Measurements from ENCODE around the gene ZNF628. TPM values are rescaled to one million over a fixed set of nuclear protein-coding genes. Genes with fewer than 3 reads are reported as not detected.
A peak's percentile ranks its signal among the peaks of the same experiment; 100 is the strongest.

Gene ZNF628
- total and polyA plus RNA-seq, 2 of the 4 experiments (the other 2 are of a cell fraction), result 0.18 to 1.9 TPM

DNA sequence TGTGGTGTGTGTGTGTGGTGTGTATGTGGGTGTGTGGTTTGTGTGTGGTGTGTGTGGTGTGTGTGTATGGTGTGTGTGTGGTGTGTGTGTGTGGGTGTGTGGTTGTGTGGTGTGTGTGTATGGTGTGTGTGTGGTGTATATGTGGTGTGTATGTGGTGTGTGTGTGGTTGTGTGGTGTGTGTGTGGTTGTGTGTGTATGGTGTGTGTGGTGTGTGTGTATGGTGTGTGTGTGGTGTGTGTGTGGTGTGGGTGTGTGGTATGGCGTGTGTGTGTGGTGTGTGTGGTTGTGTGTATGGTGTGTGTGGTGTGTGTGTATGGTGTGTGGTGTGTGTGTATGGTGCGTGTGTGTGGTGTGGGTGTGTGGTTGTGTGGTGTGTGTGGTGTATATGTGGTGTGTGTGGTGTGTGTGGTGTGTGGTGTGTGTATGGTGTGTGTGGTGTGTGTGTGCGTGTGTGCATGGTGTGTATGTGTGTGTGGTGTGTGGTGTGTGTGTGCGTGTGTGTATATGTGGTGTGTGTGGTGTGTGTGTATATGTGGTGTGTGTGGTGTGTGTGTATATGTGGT, 42.0 kb upstream of the ZNF628 start:
- TF ChIP-seq CHD1 (IDR thresholded peaks at IDR 0.05; ENCODE audit: low read depth, low read length), result no peak
- no peak for TF ChIP-seq NFE2L2 (IDR thresholded peaks at IDR 0.05; ENCODE audit: low read depth, low read length)
- no peak for TF ChIP-seq MXI1 (IDR thresholded peaks at IDR 0.05; ENCODE audit: borderline replicate concordance, low read depth, low read length)
- TF ChIP-seq MAZ (IDR thresholded peaks at IDR 0.05; ENCODE audit: borderline replicate concordance, low read depth, low read length), result no peak
- TF ChIP-seq FOS (IDR thresholded peaks at IDR 0.05; ENCODE audit: low read depth, low read length), result no peak
- TF ChIP-seq SMC3 (IDR thresholded peaks at IDR 0.05; ENCODE audit: low read depth, low read length), result no peak
- TF ChIP-seq, protein P1, sequence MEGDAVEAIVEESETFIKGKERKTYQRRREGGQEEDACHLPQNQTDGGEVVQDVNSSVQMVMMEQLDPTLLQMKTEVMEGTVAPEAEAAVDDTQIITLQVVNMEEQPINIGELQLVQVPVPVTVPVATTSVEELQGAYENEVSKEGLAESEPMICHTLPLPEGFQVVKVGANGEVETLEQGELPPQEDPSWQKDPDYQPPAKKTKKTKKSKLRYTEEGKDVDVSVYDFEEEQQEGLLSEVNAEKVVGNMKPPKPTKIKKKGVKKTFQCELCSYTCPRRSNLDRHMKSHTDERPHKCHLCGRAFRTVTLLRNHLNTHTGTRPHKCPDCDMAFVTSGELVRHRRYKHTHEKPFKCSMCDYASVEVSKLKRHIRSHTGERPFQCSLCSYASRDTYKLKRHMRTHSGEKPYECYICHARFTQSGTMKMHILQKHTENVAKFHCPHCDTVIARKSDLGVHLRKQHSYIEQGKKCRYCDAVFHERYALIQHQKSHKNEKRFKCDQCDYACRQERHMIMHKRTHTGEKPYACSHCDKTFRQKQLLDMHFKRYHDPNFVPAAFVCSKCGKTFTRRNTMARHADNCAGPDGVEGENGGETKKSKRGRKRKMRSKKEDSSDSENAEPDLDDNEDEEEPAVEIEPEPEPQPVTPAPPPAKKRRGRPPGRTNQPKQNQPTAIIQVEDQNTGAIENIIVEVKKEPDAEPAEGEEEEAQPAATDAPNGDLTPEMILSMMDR (conservative IDR thresholded peaks at IDR 0.05; ENCODE audit: low read depth, low read length), result no peak
- TF ChIP-seq BHLHE40 (IDR thresholded peaks at IDR 0.05; ENCODE audit: low read depth, low read length), result no peak
- no peak for TF ChIP-seq CEBPB (IDR thresholded peaks at IDR 0.05; ENCODE audit: low read depth, low read length)
- TF ChIP-seq POLR2A (IDR thresholded peaks at IDR 0.05; ENCODE audit: low read depth, low read length), result no peak
- TF ChIP-seq RFX5 (IDR thresholded peaks at IDR 0.05; ENCODE audit: low read depth, low read length), result no peak
- Histone ChIP-seq H2BK20ac (ENCODE audit: low read depth, low read length) (no peak overlapping the region), H3K4me1 (ENCODE audit: control insufficient read depth, insufficient read depth, low read length) (no peaks in the 10 kb centered on the region), H3K18ac (ENCODE audit: low read depth, low read length) (no peak overlapping the region), H4K20me1 (ENCODE audit: insufficient read depth, low read length) (no peaks in the 10 kb centered on the region; the same call in 1 of the 2 replicates), H3K36me3 (ENCODE audit: control insufficient read depth, insufficient read depth, low read length) (no peaks in the 10 kb centered on the region), H3K4me3 (ENCODE audit: insufficient read depth, low read depth, low read length) (no peak overlapping the region), H2AFZ (replicated peaks; ENCODE audit: low read length, poor library complexity) (no peak overlapping the region), H2BK120ac (ENCODE audit: low read depth, low read length) (no peak overlapping the region), H3K4me2 (ENCODE audit: low read depth, low read length) (no peak overlapping the region), H4K91ac (ENCODE audit: insufficient read depth, low read depth, low read length) (no peak overlapping the region), H2BK15ac (ENCODE audit: low read depth, low read length) (no peak overlapping the region), H3K23ac (ENCODE audit: low read depth, low read length) (no peak overlapping the region), H4K5ac (ENCODE audit: low read depth, low read length) (no peak overlapping the region), H3K14ac (replicated peaks; ENCODE audit: low read depth, low read length) (no peak overlapping the region), H3K79me1 (ENCODE audit: low read depth in 1 of 2, low read length in 2 of 2) (no peaks in the 10 kb centered on the region), H3K9me3 (ENCODE audit: control insufficient read depth, insufficient read depth, low read length) (peaks cover 3% of the 10 kb centered on the region), H3K56ac (ENCODE audit: extremely low read depth, insufficient read depth, low read length) (no peak overlapping the region), H3K9ac (ENCODE audit: low read depth, low read length) (no peak overlapping the region), H2AK9ac (replicated peaks; ENCODE audit: low read depth, low read length, poor library complexity) (no peak overlapping the region), H2BK5ac (ENCODE audit: low read depth, low read length, poor library complexity, severe bottlenecking) (peak overlapping the region; percentile 95), H3K4ac (ENCODE audit: low read depth, low read length) (no peak overlapping the region), H3K9me1 (ENCODE audit: insufficient read depth, low read length) (peaks cover 11% of the 10 kb centered on the region; the same call in 1 of the 2 replicates), H2AK5ac (ENCODE audit: low read depth, low read length) (0 out of 2 replicates have a peak overlapping the region, but pooled peaks have one; percentile 16), H4K8ac (ENCODE audit: low read depth in 2 of 2, low read length in 2 of 2) (no peak overlapping the region), H3K27me3 (ENCODE audit: control insufficient read depth, insufficient read depth, low read length) (peaks cover 23% of the 10 kb centered on the region), H3K27ac (ENCODE audit: insufficient read depth, low read length) (no peak overlapping the region)
- in situ Hi-C loops (cut with MboI; ENCODE audit: low sequenced_read_pairs), result no loop called here
- 86% methylated on average over 3 of the region's 4 CpGs; no CpG with 5 or more reads in 1 of the 2 experiments for WGBS, 2 experiments (ENCODE audit: extremely low coverage in 2 of 2, insufficient read length in 1 of 2)
- ATAC-seq (ENCODE audit: low read depth) (no peak), DNase-seq (no peak)
- intact Hi-C loops (cut with micrococcal nuclease), result no loop called here
- ChIA-PET CTCF (no interaction called here), POLR2A (ENCODE audit: unreplicated experiment) (no interaction called here)
- dilution Hi-C loops (cut with HindIII; ENCODE audit: low sequenced_read_pairs, unreplicated experiment), result no loop called here
- no TSS peak for BruUV-seq (replicated peaks)
